GM23338 (cell line): ENCODE data around the gene MPL. TPM values are rescaled to one million over a fixed set of nuclear protein-coding genes. Genes with fewer than 3 reads are reported as not detected.

Experiments used
- ATAC-seq: fragments of 200-7000 bp; cut with Tn5 transposase; 3 replicates; pipeline ENCODE4 v1.9.1; 2020
- DNase-seq: peaks from one replicate; pipeline ENCODE4 v3.0.0-alpha.2; 2015; ENCODE audit warnings: low spot score
- H2AFZ ChIP-seq: fragments of 200-600 bp; sonication (generic); 2 replicates; pipeline ENCODE4 v1.8.0; 2016; ENCODE audit warnings: antibody characterized with exemption, mild to moderate bottlenecking, moderate library complexity
- H3F3A ChIP-seq: fragments of 200-600 bp; sonication (generic); replicated peaks from 2 replicates; pipeline ENCODE4 v1.8.0; 2017; ENCODE audit warnings: antibody characterized with exemption, mixed run types, low read depth
- H3K27ac ChIP-seq: fragments of 200-600 bp; sonication (generic); 2 replicates; pipeline ENCODE4 v1.6.1; 2016; ENCODE audit warnings: low read depth
- H3K27me3 ChIP-seq: fragments of 200-600 bp; sonication (generic); 2 replicates; pipeline ENCODE4 v1.8.0; 2016; ENCODE audit warnings: mild to moderate bottlenecking, mixed run types, moderate library complexity; ENCODE audit not compliant: insufficient read depth
- H3K36me3 ChIP-seq: fragments of 200-600 bp; sonication (generic); 2 replicates; pipeline ENCODE4 v1.8.0; 2016; ENCODE audit warnings: mild to moderate bottlenecking; ENCODE audit not compliant: insufficient read depth
- H3K4me1 ChIP-seq: fragments of 200-600 bp; sonication (generic); 2 replicates; pipeline ENCODE4 v1.8.0; 2016; ENCODE audit warnings: mild to moderate bottlenecking, moderate library complexity; ENCODE audit not compliant: insufficient read depth
- H3K4me2 ChIP-seq: fragments of 200-600 bp; sonication (generic); 2 replicates; pipeline ENCODE4 v1.7.1; 2017; ENCODE audit warnings: mixed run types
- H3K4me3 ChIP-seq: fragments of 200-600 bp; sonication (generic); 2 replicates; pipeline ENCODE4 v1.6.1; 2016; ENCODE audit warnings: mixed run types
- H3K79me2 ChIP-seq: fragments of 200-600 bp; sonication (generic); replicated peaks from 2 replicates; pipeline ENCODE4 v1.8.0; 2017; ENCODE audit warnings: mild to moderate bottlenecking; ENCODE audit not compliant: insufficient read depth
- H3K9me2 ChIP-seq: fragments of 200-600 bp; sonication (generic); 2 replicates; pipeline ENCODE4 v1.8.0; 2017; ENCODE audit not compliant: insufficient read depth
- H4K20me1 ChIP-seq: fragments of 200-600 bp; sonication (generic); replicated peaks from 2 replicates; pipeline ENCODE4 v1.8.0; 2017; ENCODE audit warnings: mild to moderate bottlenecking; ENCODE audit not compliant: insufficient read depth
- H3K27ac Mint-ChIP-seq: 2 replicates; pipeline ENCODE4 v1.8.0; 2020; ENCODE audit warnings: inconsistent platforms, mild to moderate bottlenecking, moderate library complexity, mixed read lengths
- H3K27me3 Mint-ChIP-seq: 3 replicates; pipeline ENCODE4 v1.8.0; 2022; ENCODE audit warnings: low read depth, mild to moderate bottlenecking, moderate library complexity, mixed read lengths, inconsistent platforms; ENCODE audit not compliant: insufficient read depth, poor library complexity
- H3K36me3 Mint-ChIP-seq: 3 replicates; pipeline ENCODE4 v1.8.0; 2021; ENCODE audit warnings: low read depth, mild to moderate bottlenecking, inconsistent platforms, moderate library complexity, mixed read lengths
- H3K4me1 Mint-ChIP-seq: 3 replicates; pipeline ENCODE4 v1.8.0; 2020; ENCODE audit warnings: mild to moderate bottlenecking, inconsistent platforms, mixed read lengths
- H3K4me3 Mint-ChIP-seq: 3 replicates; pipeline ENCODE4 v1.8.0; 2021; ENCODE audit warnings: moderate library complexity, mild to moderate bottlenecking, inconsistent platforms, mixed read lengths
- H3K9me3 Mint-ChIP-seq: 3 replicates; pipeline ENCODE4 v1.8.0; 2020; ENCODE audit warnings: moderate library complexity, mild to moderate bottlenecking, inconsistent platforms, mixed read lengths
- EZH2 ChIP-seq: fragments of 200-600 bp; sonication (generic); IDR thresholded peaks from one replicate; pipeline ENCODE4 v1.8.0; 2017; ENCODE audit warnings: antibody characterized with exemption, mild to moderate bottlenecking, low read depth; ENCODE audit not compliant: unreplicated experiment
- JUNB ChIP-seq: IDR thresholded peaks from one replicate; pipeline ENCODE4 v1.6.1; 2016; ENCODE audit warnings: antibody characterized with exemption; ENCODE audit not compliant: unreplicated experiment
- POLR2AphosphoS5 ChIP-seq: IDR thresholded peaks from 2 replicates; pipeline ENCODE4 v1.6.1; 2016; ENCODE audit warnings: antibody characterized with exemption, low read depth
- REST ChIP-seq: IDR thresholded peaks from one replicate; pipeline ENCODE4 v1.6.1; 2018; ENCODE audit warnings: antibody characterized with exemption; ENCODE audit not compliant: unreplicated experiment
- STAT1 ChIP-seq: IDR thresholded peaks from one replicate; pipeline ENCODE4 v1.6.1; 2016; ENCODE audit warnings: antibody characterized with exemption; ENCODE audit not compliant: unreplicated experiment
- ZNF331 ChIP-seq: fragments of 250-450 bp; sonication (Bioruptor Pico); IDR thresholded peaks from 2 replicates; pipeline ENCODE4 v1.5.0; 2020; ENCODE audit warnings: low read depth, mild to moderate bottlenecking, moderate library complexity
- ZNF462 ChIP-seq: fragments of 250-450 bp; sonication (Bioruptor Pico); IDR thresholded peaks from 2 replicates; pipeline ENCODE4 v1.5.0; 2020; ENCODE audit warnings: mild to moderate bottlenecking, moderate library complexity
- polyA plus RNA-seq: library from polyadenylated mRNA; unstranded; fragments of >200 nt; fragmentation: Nextera tagmentation; extraction: Ambion mirVana; gene quantifications from 2 replicates; pipeline ENCODE4 v1.2.1, GENCODE V29; 2016
- total RNA-seq: library from RNA; depleted of rRNA; stranded (reverse); fragments of >200 nt; shearing (Covaris generic); gene quantifications from 2 replicates; pipeline ENCODE4 v1.2.3, GENCODE V29; 2014

The MPL gene
- total and polyA plus RNA-seq, 2 experiments from 2014 or later = not detected

GRCh38 chr1:43392702-43393101 lies 55.1 kb downstream of the MPL start:
- no peak for ATAC-seq

More at GRCh38 chr1:43392702-43393101, 55.1 kb downstream of the MPL start:
- H3F3A ChIP-seq = no peaks in the 10 kb centered on the region
- no peak overlapping the region for H3K27ac Mint-ChIP-seq
- H2AFZ ChIP-seq = no peak overlapping the region
- no peaks in the 10 kb centered on the region for H3K9me2 ChIP-seq
- peaks cover 4% of the 10 kb centered on the region; the same call in 1 of the 2 replicates for H3K36me3 ChIP-seq
- H3K4me1 Mint-ChIP-seq = peaks cover 15% of the 10 kb centered on the region
- DNase-seq = no peak
- peaks cover 13% of the 10 kb centered on the region; the same call in 1 of the 2 replicates for H3K4me1 ChIP-seq
- no peak overlapping the region for H3K4me3 ChIP-seq
- peaks cover 2% of the 10 kb centered on the region for H3K27me3 Mint-ChIP-seq
- peaks cover 5% of the 10 kb centered on the region for H4K20me1 ChIP-seq
- no peak overlapping the region for H3K4me2 ChIP-seq
- TF ChIP-seq ZNF331 (CRISPR knock-in tag) = no peak
- TF ChIP-seq ZNF462 (CRISPR knock-in tag) = no peak
- TF ChIP-seq REST = no peak
- no peak for TF ChIP-seq POLR2AphosphoS5
- TF ChIP-seq EZH2 = no peak
- no peak for TF ChIP-seq STAT1
- TF ChIP-seq JUNB = no peak
- no peaks in the 10 kb centered on the region for H3K9me3 Mint-ChIP-seq
- H3K79me2 ChIP-seq = peaks cover 29% of the 10 kb centered on the region
- no peak overlapping the region for H3K4me3 Mint-ChIP-seq
- no peak overlapping the region for H3K27ac ChIP-seq
- no peaks in the 10 kb centered on the region for H3K27me3 ChIP-seq
- H3K36me3 Mint-ChIP-seq = no peaks in the 10 kb centered on the region; the same call in 2 of the 3 replicates
